ENCODE results near the gene PLXNA4.

DNA sequence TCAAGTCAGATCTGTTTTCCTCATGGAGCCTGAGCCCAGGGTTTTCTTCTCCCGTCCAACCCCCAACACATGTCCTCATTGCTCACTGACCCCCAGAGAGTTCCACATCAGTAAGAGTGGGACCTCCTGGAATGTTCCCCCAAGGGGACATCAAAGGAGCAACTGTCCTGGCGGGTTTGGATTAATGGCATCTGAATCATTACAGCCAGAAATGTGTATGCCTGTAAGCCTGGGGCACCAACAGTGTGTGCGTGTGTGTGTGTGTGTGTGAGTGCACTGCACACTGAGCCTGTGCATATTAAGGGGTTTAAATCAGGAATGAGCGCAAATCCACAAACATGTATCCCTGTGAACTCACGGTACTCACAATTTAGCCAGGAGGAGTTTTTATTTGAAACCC lies 222.3 kb downstream of the PLXNA4 start:
- TF ChIP-seq, protein P1, sequence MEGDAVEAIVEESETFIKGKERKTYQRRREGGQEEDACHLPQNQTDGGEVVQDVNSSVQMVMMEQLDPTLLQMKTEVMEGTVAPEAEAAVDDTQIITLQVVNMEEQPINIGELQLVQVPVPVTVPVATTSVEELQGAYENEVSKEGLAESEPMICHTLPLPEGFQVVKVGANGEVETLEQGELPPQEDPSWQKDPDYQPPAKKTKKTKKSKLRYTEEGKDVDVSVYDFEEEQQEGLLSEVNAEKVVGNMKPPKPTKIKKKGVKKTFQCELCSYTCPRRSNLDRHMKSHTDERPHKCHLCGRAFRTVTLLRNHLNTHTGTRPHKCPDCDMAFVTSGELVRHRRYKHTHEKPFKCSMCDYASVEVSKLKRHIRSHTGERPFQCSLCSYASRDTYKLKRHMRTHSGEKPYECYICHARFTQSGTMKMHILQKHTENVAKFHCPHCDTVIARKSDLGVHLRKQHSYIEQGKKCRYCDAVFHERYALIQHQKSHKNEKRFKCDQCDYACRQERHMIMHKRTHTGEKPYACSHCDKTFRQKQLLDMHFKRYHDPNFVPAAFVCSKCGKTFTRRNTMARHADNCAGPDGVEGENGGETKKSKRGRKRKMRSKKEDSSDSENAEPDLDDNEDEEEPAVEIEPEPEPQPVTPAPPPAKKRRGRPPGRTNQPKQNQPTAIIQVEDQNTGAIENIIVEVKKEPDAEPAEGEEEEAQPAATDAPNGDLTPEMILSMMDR (IDR thresholded peaks at IDR 0.05 in 8 of 11, conservative IDR thresholded peaks at IDR 0.05 in 3 of 11): no peak
- TF ChIP-seq POLR2A (IDR thresholded peaks at IDR 0.05) (no peak), POLR2AphosphoS5 (IDR thresholded peaks at IDR 0.05) (no peak)
